ENCODE measurements around the gene AP4S1.

The AP4S1 gene

GRCh38 chr14:31127690-31128089 is 102.2 kb downstream of the AP4S1 start:
- no peak overlapping the region for H3K4me3 ChIP-seq (ENCODE audit: low read depth, low read length)

- no peak overlapping the region for H3K4me3 ChIP-seq (ENCODE audit: low read depth, low read length)
These were observed 103.4 kb downstream of the AP4S1 start for GRCh38 chr14:31128601-31129526.

- H3K4me3 ChIP-seq (ENCODE audit: low read depth, low read length) = no peak overlapping the region
These were observed 107.7 kb downstream of the AP4S1 start for GRCh38 chr14:31133133-31133532.

GRCh38 chr14:31137214-31137889 is 111.9 kb downstream of the AP4S1 start:
- H3K4me3 ChIP-seq (ENCODE audit: low read depth, low read length) = no peak overlapping the region

GRCh38 chr14:31138301-31138700 is 112.9 kb downstream of the AP4S1 start:
- H3K4me3 ChIP-seq (ENCODE audit: low read depth, low read length) = no peak overlapping the region

- no peak overlapping the region for H3K4me3 ChIP-seq (ENCODE audit: low read depth, low read length)
These were observed 113.9 kb downstream of the AP4S1 start for GRCh38 chr14:31139301-31139847.

GRCh38 chr14:31142455-31143087 is 117.1 kb downstream of the AP4S1 start:
- no peak overlapping the region for H3K4me3 ChIP-seq (ENCODE audit: low read depth, low read length)

All from iPS-11a (cell line).